ENCODE measurements around the gene OR5AS1.
"Not testable (repeated sequence)": the region's sequence is repeated elsewhere in the genome, so short reads cannot be mapped to it uniquely, and the experiment has no call there.

OR5AS1 gene

GRCh38 chr11:56027354-56027753, at the start of gene OR5AS1:
TSS of gene OR5AS1 (plus strand) at chr11:56027654. CDS start at chr11:56030419, 2,765 bp downstream.
- no peak for DNase-seq (ENCODE audit: low read depth)

DNA sequence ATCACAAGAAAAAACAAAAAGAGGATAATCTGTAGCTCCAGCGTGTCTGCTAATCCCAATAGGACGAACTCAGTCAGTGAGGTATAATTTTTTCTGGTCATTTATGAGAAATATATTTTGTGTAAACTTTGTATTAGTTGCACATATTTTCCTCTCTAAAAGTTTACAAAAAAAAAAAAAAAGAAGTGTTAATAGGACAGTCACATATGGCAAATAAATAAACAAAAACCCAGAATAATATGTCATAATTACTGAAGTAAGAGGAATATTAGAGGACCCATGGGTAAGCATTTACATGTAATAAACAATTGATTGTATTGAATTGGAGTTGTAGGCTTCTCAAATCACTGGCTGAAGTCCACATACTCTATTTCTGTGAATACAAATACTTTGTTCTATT, 32.9 kb upstream of the OR5AS1 start, which contains the start of gene OR5F1:
OR5F1 (minus strand) TSS at position 101 of the 400 bp plus-strand sequence; CDS start at position 101, 0 bp downstream.
- no peak for DNase-seq (ENCODE audit: low read depth)

DNA sequence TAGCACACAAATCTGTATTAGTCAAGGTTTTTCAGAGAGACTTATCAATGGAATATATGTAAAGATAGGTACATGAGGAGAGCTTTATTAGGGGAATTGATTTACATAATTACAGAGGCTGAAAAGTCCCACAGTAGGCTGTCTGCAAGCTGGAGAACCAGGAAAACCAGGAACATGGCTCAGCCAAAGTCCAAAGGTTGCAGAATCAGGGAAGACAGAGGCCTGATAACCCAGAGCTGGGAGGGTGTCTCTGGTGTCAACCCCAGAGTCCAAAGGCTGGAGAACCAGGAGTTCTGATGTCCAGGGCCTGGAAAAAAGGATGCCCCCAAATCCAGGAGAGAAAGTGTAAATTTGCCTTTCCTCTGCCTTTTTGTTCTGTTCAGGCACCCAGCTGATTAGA, 16.7 kb upstream of the OR5AS1 start:
- DNase-seq (ENCODE audit: low read depth), result no peak

- no peak for DNase-seq (ENCODE audit: low read depth)
Observed at GRCh38 chr11:56013805-56014204, 13.6 kb upstream of the OR5AS1 start.

- DNase-seq (ENCODE audit: low read depth), result no peak
Observed at GRCh38 chr11:56045538-56045937, 18.1 kb downstream of the OR5AS1 start.

DNA sequence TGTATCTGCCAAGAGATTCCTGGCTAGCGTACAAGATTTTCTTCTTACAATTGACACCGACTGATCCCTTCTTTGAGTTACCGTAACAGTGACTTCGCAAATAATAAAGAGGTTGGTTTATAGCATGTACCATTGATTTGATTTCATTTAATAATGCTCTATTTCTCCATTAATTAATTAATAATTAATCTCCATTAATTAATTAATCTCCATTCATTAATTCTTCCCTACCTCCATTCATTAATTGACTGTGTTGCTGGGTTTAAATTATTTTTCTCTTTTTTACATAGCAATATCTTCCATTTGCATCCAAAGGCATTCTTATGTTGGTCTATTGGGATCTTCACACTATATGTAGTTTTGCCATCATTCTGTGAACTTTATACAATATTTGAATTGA, 21.0 kb downstream of the OR5AS1 start:
- DNase-seq (ENCODE audit: low read depth), result no peak

DNA sequence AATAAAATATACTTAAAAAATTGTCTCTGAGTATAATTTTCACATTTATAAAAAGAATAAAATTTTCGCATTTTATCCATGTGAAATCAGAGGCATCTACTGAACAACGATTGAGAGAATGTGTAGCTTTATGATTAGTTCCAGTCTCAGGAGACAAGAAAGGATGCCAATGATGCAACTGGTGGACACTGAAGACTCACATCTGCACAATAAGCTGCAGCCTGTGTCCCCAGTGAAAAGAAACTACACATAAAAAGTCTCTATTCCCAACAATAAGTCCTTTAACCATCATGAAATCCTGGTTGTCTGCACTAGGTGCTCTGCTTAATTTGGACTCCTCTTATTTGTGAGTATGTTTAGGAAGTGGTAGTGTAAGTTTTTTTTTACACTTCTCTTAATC, 22.0 kb downstream of the OR5AS1 start:
- DNase-seq (ENCODE audit: low read depth), result no peak

- DNase-seq (ENCODE audit: low read depth), result not testable (repeated sequence)
Observed at GRCh38 chr11:56056366-56056765, 28.9 kb downstream of the OR5AS1 start.

- DNase-seq (ENCODE audit: low read depth), result not testable (repeated sequence)
Observed at GRCh38 chr11:56057661-56058237, 30.3 kb downstream of the OR5AS1 start.

- not testable (repeated sequence) for DNase-seq (ENCODE audit: low read depth)
Observed at GRCh38 chr11:56058260-56058780, 30.9 kb downstream of the OR5AS1 start.

- no peak for DNase-seq (ENCODE audit: low read depth)
Observed at GRCh38 chr11:56066980-56067379, 39.5 kb downstream of the OR5AS1 start.
